HEK293 (cell line): ENCODE data around the gene AKIRIN2.

Experiments
- CTCF ChIP-seq: fragments of 450-650 bp; formaldehyde crosslinking; IDR thresholded peaks from 2 replicates; pipeline ENCODE4 v1.5.1; 2016; ENCODE audit warnings: missing biosample characterization, missing genetic modification characterization
- KLF9 ChIP-seq: fragments of 450-650 bp; formaldehyde crosslinking; IDR thresholded peaks from 2 replicates; pipeline ENCODE4 v1.5.1; 2016; ENCODE audit warnings: missing biosample characterization, missing genetic modification characterization, low read depth
- RBAK ChIP-seq: fragments of 450-650 bp; formaldehyde crosslinking; IDR thresholded peaks from 2 replicates; pipeline ENCODE4 v1.5.1; 2016; ENCODE audit warnings: missing biosample characterization, missing genetic modification characterization
- ZBTB11 ChIP-seq: fragments of 450-650 bp; formaldehyde crosslinking; conservative IDR thresholded peaks from 2 replicates; pipeline ENCODE4 v1.5.1; 2016; ENCODE audit warnings: low read depth, missing biosample characterization, missing genetic modification characterization
- ZBTB20 ChIP-seq: fragments of 450-650 bp; formaldehyde crosslinking; IDR thresholded peaks from 2 replicates; pipeline ENCODE4 v1.5.1; 2016; ENCODE audit warnings: missing biosample characterization, missing genetic modification characterization
- ZBTB44 ChIP-seq: fragments of 450-650 bp; IDR thresholded peaks from 2 replicates; pipeline ENCODE4 v1.5.1; 2018; ENCODE audit warnings: missing biosample characterization, mild to moderate bottlenecking, missing genetic modification characterization
- ZNF114 ChIP-seq: fragments of 450-650 bp; formaldehyde crosslinking; IDR thresholded peaks from 2 replicates; pipeline ENCODE4 v1.5.0; 2017; ENCODE audit warnings: missing biosample characterization, missing genetic modification characterization
- ZNF169 ChIP-seq: fragments of 450-650 bp; formaldehyde crosslinking; IDR thresholded peaks from 2 replicates; pipeline ENCODE4 v1.5.1; 2016; ENCODE audit warnings: missing biosample characterization, missing genetic modification characterization
- ZNF274 ChIP-seq, 2 experiments: fragments of 200-500 bp in 1 of 2; fragments of 450-650 bp in 1 of 2; sonication (Bioruptor generic) in 1 of 2; formaldehyde crosslinking in 1 of 2; IDR thresholded peaks; 2 replicates each; pipeline versions ENCODE4 v1.5.1 to v1.6.1; 2014 to 2016; ENCODE audit warnings: borderline replicate concordance in 1 of 2, inconsistent platforms in 1 of 2, low read length in 1 of 2, missing biosample characterization in 1 of 2, missing genetic modification characterization in 1 of 2
- ZNF48 ChIP-seq: fragments of 450-650 bp; formaldehyde crosslinking; IDR thresholded peaks from 2 replicates; pipeline ENCODE4 v1.5.1; 2016; ENCODE audit warnings: missing biosample characterization, missing genetic modification characterization
- TF ChIP-seq, protein P1 (sequence below): fragments of 450-650 bp; formaldehyde crosslinking; IDR thresholded peaks from 2 replicates; pipeline ENCODE4 v1.5.1; 2017; ENCODE audit warnings: missing biosample characterization, missing genetic modification characterization
- TF ChIP-seq, protein P2 (sequence below): fragments of 450-650 bp; IDR thresholded peaks from 2 replicates; pipeline ENCODE4 v1.5.1; 2018; ENCODE audit warnings: missing biosample characterization, missing genetic modification characterization

DNA sequence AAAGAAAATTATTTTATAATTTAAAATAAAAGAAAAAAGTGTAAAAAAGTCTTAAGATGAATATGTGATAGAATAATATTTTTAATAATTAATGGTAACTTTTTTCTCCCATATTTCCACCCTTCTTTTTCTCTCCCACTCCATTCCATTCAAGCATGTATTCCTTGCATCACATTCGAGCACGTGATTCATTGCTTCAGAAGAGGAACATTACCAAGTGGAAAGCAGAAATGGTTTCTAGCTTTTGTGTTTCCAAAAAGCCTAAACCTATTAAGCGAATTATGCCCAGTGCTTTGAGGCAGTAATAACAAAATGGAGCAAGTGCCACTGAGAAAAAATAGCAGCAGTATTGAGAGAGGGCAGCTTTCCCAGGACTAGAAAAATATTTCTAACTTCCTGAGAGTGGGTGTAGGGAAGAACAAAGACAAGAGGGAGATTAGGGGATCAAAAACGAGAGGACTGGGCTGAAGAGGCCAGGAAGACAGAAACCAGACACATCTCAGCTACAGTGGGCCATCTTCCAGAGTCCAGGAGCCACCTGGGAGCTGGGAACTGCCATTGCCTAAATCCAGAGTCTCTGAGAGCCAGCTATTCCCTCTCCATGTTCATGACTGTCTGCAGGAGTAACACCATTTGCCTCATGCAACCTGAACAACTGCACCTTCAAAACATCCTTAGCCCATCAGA, 15.0 kb upstream of the AKIRIN2 start:
- TF ChIP-seq ZBTB20 (tag by site-specific recombination) (no peak), CTCF (tag by site-specific recombination) (no peak), KLF9 (tag by site-specific recombination) (no peak), RBAK (tag by site-specific recombination) (no peak), ZNF169 (no peak), ZNF114 (tag by site-specific recombination) (no peak), ZBTB44 (tag by site-specific recombination) (no peak), ZNF48 (tag by site-specific recombination) (no peak), ZNF274 (IDR thresholded peaks at IDR 0.05; ENCODE audit: low read length) (no peak), ZNF274 (tag by site-specific recombination; IDR thresholded peaks at IDR 0.05; ENCODE audit: borderline replicate concordance) (no peak), ZBTB11 (tag by site-specific recombination) (no peak)
- TF ChIP-seq, protein P1, sequence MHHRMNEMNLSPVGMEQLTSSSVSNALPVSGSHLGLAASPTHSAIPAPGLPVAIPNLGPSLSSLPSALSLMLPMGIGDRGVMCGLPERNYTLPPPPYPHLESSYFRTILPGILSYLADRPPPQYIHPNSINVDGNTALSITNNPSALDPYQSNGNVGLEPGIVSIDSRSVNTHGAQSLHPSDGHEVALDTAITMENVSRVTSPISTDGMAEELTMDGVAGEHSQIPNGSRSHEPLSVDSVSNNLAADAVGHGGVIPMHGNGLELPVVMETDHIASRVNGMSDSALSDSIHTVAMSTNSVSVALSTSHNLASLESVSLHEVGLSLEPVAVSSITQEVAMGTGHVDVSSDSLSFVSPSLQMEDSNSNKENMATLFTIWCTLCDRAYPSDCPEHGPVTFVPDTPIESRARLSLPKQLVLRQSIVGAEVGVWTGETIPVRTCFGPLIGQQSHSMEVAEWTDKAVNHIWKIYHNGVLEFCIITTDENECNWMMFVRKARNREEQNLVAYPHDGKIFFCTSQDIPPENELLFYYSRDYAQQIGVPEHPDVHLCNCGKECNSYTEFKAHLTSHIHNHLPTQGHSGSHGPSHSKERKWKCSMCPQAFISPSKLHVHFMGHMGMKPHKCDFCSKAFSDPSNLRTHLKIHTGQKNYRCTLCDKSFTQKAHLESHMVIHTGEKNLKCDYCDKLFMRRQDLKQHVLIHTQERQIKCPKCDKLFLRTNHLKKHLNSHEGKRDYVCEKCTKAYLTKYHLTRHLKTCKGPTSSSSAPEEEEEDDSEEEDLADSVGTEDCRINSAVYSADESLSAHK (tag by site-specific recombination): no peak
- TF ChIP-seq, protein P2, sequence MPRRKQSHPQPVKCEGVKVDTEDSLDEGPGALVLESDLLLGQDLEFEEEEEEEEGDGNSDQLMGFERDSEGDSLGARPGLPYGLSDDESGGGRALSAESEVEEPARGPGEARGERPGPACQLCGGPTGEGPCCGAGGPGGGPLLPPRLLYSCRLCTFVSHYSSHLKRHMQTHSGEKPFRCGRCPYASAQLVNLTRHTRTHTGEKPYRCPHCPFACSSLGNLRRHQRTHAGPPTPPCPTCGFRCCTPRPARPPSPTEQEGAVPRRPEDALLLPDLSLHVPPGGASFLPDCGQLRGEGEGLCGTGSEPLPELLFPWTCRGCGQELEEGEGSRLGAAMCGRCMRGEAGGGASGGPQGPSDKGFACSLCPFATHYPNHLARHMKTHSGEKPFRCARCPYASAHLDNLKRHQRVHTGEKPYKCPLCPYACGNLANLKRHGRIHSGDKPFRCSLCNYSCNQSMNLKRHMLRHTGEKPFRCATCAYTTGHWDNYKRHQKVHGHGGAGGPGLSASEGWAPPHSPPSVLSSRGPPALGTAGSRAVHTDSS (tag by site-specific recombination): no peak
